SK-N-SH treated with all-trans-retinoic acid at 6 μM for 48 hours (cell line): ENCODE results near the gene SPAST.
"Not testable (repeated sequence)": the region's sequence is repeated elsewhere in the genome, so short reads cannot be mapped to it uniquely, and the experiment has no call there.

Experiments
- ATAC-seq: fragments of 200-7000 bp; cut with Tn5 transposase; 3 replicates; pipeline ENCODE4 v1.9.1; 2020; ENCODE audit warnings: mild to moderate bottlenecking, moderate library complexity
- BACH2 ChIP-seq: fragments of 250-450 bp; sonication (Bioruptor Pico); IDR thresholded peaks from 2 replicates; pipeline ENCODE4 v1.9.0; 2021; ENCODE audit warnings: mild to moderate bottlenecking, borderline replicate concordance
- CSDC2 ChIP-seq: fragments of 250-450 bp; sonication (Bioruptor Pico); IDR thresholded peaks from 2 replicates; pipeline ENCODE4 v1.5.0; 2020; ENCODE audit warnings: mild to moderate bottlenecking, moderate library complexity
- ESRRG ChIP-seq: fragments of 250-450 bp; sonication (Bioruptor Pico); IDR thresholded peaks from 2 replicates; pipeline ENCODE4 v1.6.1; 2021; ENCODE audit warnings: mild to moderate bottlenecking
- GLIS3 ChIP-seq: fragments of 250-450 bp; sonication (Bioruptor Pico); IDR thresholded peaks from 2 replicates; pipeline ENCODE4 v1.5.0; 2020; ENCODE audit warnings: mild to moderate bottlenecking, moderate library complexity
- ISL1 ChIP-seq: fragments of 250-450 bp; sonication (Bioruptor Pico); IDR thresholded peaks from 2 replicates; pipeline ENCODE4 v2.1.2; 2022; ENCODE audit warnings: mild to moderate bottlenecking, moderate library complexity
- OSR1 ChIP-seq: fragments of 250-450 bp; sonication (Bioruptor Pico); IDR thresholded peaks from 2 replicates; pipeline ENCODE4 v1.8.0; 2022; ENCODE audit warnings: moderate library complexity, mild to moderate bottlenecking, inconsistent platforms
- PPARA ChIP-seq: fragments of 250-450 bp; sonication (Bioruptor Pico); IDR thresholded peaks from 2 replicates; pipeline ENCODE4 v1.5.0; 2020; ENCODE audit warnings: mild to moderate bottlenecking, borderline replicate concordance
- RARB ChIP-seq: fragments of 250-450 bp; sonication (Bioruptor Pico); IDR thresholded peaks from 2 replicates; pipeline ENCODE4 v1.8.0; 2021; ENCODE audit warnings: mild to moderate bottlenecking, moderate library complexity
- SNAI2 ChIP-seq: fragments of 250-450 bp; sonication (Bioruptor Pico); IDR thresholded peaks from 2 replicates; pipeline ENCODE4 v1.5.0; 2020; ENCODE audit warnings: mild to moderate bottlenecking, moderate library complexity
- TCF4 ChIP-seq: fragments of 250-450 bp; sonication (Bioruptor Pico); IDR thresholded peaks from 2 replicates; pipeline ENCODE4 v1.8.0; 2021; ENCODE audit warnings: mild to moderate bottlenecking, moderate library complexity, borderline replicate concordance
- TOX ChIP-seq: fragments of 250-450 bp; sonication (Bioruptor Pico); IDR thresholded peaks from 2 replicates; pipeline ENCODE4 v1.8.0; 2021; ENCODE audit warnings: mild to moderate bottlenecking, moderate library complexity, borderline replicate concordance
- ZC3H10 ChIP-seq: fragments of 250-450 bp; sonication (Bioruptor Pico); IDR thresholded peaks from 2 replicates; pipeline ENCODE4 v1.5.1; 2021; ENCODE audit warnings: mild to moderate bottlenecking, moderate library complexity
- ZFP3 ChIP-seq: fragments of 250-450 bp; sonication (Bioruptor Pico); IDR thresholded peaks from 2 replicates; pipeline ENCODE4 v1.5.0; 2020; ENCODE audit warnings: mild to moderate bottlenecking, moderate library complexity
- ZFP30 ChIP-seq: fragments of 450-650 bp; formaldehyde crosslinking; IDR thresholded peaks from 2 replicates; pipeline ENCODE4 v1.5.0; 2022; ENCODE audit warnings: mild to moderate bottlenecking, moderate library complexity
- ZNF565 ChIP-seq: fragments of 450-650 bp; formaldehyde crosslinking; conservative IDR thresholded peaks from 2 replicates; pipeline ENCODE4 v1.5.0; 2020; ENCODE audit warnings: low read depth, mild to moderate bottlenecking, moderate library complexity
- ZNF70 ChIP-seq: fragments of 450-650 bp; formaldehyde crosslinking; IDR thresholded peaks from 2 replicates; pipeline ENCODE4 v1.5.0; 2020; ENCODE audit warnings: mild to moderate bottlenecking, moderate library complexity
- ZNF8 ChIP-seq: fragments of 450-650 bp; formaldehyde crosslinking; IDR thresholded peaks from 2 replicates; pipeline ENCODE4 v1.5.0; 2020; ENCODE audit warnings: mild to moderate bottlenecking, moderate library complexity
- TF ChIP-seq, protein P1 (sequence below): fragments of 250-450 bp; sonication (Bioruptor Pico); IDR thresholded peaks from 2 replicates; pipeline ENCODE4 v1.5.1; 2021; ENCODE audit warnings: mild to moderate bottlenecking, moderate library complexity
- TF ChIP-seq, protein P2 (sequence below): fragments of 250-450 bp; sonication (Bioruptor Pico); IDR thresholded peaks from 2 replicates; pipeline ENCODE4 v1.5.0; 2020; ENCODE audit warnings: mild to moderate bottlenecking, moderate library complexity
- TF ChIP-seq, protein P3 (sequence below): fragments of 250-450 bp; sonication (Bioruptor Pico); IDR thresholded peaks from 2 replicates; pipeline ENCODE4 v1.8.0; 2020; ENCODE audit warnings: mild to moderate bottlenecking, moderate library complexity, borderline replicate concordance
- TF ChIP-seq, protein P4 (sequence below): fragments of 250-450 bp; sonication (Bioruptor Pico); IDR thresholded peaks from 2 replicates; pipeline ENCODE4 v1.5.1; 2020; ENCODE audit warnings: low read depth, mild to moderate bottlenecking, moderate library complexity

Gene SPAST

DNA sequence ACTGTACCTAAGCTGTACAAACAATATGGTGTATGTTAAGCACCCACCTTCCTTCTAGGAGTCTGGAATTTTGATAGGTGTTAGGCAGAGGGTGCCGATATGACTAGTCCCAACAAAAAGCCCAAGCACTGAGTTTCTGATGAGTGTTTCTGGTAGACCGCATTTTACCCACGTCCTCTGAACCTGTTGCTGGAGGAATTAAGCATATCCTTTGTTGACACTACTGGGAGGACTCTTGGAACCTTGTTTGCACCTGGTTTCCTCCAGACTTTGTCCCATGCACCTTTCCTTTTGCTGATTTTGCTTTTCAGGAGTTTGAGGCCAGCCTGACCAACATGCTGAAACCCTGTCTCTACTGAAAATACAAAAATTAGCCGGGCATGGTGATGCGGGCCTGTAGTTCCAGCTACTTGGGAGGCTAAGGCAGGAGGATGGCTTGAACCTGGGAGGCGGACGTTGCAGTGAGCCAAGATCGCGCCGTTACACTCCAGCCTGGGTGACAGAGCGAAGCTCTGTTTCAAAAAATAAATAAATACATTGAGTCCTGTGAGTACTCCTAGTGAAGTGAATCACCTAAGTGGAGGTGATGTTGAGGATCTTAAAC, 11.4 kb upstream of the SPAST start:
- TF ChIP-seq ZNF565 (CRISPR knock-in tag): no peak
- TF ChIP-seq GLIS3: no peak
- TF ChIP-seq, protein P1, sequence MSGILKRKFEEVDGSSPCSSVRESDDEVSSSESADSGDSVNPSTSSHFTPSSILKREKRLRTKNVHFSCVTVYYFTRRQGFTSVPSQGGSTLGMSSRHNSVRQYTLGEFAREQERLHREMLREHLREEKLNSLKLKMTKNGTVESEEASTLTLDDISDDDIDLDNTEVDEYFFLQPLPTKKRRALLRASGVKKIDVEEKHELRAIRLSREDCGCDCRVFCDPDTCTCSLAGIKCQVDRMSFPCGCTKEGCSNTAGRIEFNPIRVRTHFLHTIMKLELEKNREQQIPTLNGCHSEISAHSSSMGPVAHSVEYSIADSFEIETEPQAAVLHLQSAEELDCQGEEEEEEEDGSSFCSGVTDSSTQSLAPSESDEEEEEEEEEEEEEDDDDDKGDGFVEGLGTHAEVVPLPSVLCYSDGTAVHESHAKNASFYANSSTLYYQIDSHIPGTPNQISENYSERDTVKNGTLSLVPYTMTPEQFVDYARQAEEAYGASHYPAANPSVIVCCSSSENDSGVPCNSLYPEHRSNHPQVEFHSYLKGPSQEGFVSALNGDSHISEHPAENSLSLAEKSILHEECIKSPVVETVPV (CRISPR knock-in tag): no peak
- TF ChIP-seq SNAI2: no peak
- no peak for TF ChIP-seq ZFP3 (CRISPR knock-in tag)
- no peak for TF ChIP-seq ISL1
- TF ChIP-seq ZC3H10 (CRISPR knock-in tag): no peak
- no peak for TF ChIP-seq TCF4 (CRISPR knock-in tag)
- TF ChIP-seq TOX (CRISPR knock-in tag): no peak
- TF ChIP-seq OSR1 (CRISPR knock-in tag): no peak
- TF ChIP-seq BACH2 (CRISPR knock-in tag): no peak
- no peak for TF ChIP-seq ZNF70
- TF ChIP-seq CSDC2 (CRISPR knock-in tag): no peak
- TF ChIP-seq, protein P2, sequence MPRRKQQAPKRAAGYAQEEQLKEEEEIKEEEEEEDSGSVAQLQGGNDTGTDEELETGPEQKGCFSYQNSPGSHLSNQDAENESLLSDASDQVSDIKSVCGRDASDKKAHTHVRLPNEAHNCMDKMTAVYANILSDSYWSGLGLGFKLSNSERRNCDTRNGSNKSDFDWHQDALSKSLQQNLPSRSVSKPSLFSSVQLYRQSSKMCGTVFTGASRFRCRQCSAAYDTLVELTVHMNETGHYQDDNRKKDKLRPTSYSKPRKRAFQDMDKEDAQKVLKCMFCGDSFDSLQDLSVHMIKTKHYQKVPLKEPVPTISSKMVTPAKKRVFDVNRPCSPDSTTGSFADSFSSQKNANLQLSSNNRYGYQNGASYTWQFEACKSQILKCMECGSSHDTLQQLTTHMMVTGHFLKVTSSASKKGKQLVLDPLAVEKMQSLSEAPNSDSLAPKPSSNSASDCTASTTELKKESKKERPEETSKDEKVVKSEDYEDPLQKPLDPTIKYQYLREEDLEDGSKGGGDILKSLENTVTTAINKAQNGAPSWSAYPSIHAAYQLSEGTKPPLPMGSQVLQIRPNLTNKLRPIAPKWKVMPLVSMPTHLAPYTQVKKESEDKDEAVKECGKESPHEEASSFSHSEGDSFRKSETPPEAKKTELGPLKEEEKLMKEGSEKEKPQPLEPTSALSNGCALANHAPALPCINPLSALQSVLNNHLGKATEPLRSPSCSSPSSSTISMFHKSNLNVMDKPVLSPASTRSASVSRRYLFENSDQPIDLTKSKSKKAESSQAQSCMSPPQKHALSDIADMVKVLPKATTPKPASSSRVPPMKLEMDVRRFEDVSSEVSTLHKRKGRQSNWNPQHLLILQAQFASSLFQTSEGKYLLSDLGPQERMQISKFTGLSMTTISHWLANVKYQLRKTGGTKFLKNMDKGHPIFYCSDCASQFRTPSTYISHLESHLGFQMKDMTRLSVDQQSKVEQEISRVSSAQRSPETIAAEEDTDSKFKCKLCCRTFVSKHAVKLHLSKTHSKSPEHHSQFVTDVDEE (CRISPR knock-in tag): no peak
- no peak for TF ChIP-seq ZFP30
- TF ChIP-seq, protein P3, sequence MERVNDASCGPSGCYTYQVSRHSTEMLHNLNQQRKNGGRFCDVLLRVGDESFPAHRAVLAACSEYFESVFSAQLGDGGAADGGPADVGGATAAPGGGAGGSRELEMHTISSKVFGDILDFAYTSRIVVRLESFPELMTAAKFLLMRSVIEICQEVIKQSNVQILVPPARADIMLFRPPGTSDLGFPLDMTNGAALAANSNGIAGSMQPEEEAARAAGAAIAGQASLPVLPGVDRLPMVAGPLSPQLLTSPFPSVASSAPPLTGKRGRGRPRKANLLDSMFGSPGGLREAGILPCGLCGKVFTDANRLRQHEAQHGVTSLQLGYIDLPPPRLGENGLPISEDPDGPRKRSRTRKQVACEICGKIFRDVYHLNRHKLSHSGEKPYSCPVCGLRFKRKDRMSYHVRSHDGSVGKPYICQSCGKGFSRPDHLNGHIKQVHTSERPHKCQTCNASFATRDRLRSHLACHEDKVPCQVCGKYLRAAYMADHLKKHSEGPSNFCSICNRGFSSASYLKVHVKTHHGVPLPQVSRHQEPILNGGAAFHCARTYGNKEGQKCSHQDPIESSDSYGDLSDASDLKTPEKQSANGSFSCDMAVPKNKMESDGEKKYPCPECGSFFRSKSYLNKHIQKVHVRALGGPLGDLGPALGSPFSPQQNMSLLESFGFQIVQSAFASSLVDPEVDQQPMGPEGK: no peak
- TF ChIP-seq, protein P4, sequence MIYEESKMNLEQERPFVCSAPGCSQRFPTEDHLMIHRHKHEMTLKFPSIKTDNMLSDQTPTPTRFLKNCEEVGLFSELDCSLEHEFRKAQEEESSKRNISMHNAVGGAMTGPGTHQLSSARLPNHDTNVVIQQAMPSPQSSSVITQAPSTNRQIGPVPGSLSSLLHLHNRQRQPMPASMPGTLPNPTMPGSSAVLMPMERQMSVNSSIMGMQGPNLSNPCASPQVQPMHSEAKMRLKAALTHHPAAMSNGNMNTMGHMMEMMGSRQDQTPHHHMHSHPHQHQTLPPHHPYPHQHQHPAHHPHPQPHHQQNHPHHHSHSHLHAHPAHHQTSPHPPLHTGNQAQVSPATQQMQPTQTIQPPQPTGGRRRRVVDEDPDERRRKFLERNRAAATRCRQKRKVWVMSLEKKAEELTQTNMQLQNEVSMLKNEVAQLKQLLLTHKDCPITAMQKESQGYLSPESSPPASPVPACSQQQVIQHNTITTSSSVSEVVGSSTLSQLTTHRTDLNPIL (CRISPR knock-in tag): no peak
- TF ChIP-seq ESRRG (CRISPR knock-in tag): no peak
- TF ChIP-seq RARB (CRISPR knock-in tag): no peak
- ATAC-seq: no peak

DNA sequence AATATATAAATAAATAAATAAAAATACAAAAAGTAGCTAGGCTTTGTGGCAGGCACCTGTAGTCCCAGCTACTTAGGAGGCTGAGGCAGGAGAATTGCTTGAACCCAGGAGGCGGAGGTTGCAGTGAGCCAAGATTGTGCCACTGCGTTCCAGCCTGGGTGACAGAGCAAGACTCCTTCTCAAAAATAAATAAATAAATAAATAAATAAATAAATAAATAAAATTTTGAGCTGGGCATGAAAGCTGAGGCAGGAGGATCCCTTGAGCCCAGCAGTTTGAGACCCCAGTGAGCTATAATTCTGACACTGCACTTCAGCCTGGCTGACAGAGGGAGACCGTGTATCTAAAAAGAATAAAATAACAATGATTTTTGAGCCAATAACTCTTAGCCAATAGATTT, 8.8 kb upstream of the SPAST start:
- not testable (repeated sequence) for ATAC-seq

DNA sequence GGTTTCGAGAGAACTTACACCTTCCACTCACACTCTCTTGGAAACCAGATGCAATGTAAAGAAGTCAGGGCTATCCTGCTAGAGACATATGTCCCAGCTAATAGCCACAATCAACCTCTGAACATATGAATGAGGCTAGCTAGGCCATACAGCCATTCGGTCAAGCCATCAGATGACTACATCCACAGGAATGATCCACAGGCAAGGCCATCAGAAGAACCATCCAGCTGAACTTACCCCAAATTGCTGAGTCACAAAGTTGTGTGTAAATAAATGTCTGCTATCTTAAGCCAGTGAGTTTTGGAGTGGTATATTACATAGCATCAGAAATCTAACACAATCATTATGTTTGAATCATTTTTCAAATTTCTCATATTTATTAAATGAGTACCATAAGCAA, 5.2 kb upstream of the SPAST start:
- TF ChIP-seq, protein P4 (CRISPR knock-in tag): no peak
- TF ChIP-seq, protein P2 (CRISPR knock-in tag): no peak
- TF ChIP-seq ZNF8 (CRISPR knock-in tag): no peak
- TF ChIP-seq ZFP3 (CRISPR knock-in tag): no peak
- TF ChIP-seq ZFP30: no peak
- no peak for TF ChIP-seq PPARA (CRISPR knock-in tag)
- TF ChIP-seq ZNF70: no peak
- no peak for TF ChIP-seq RARB (CRISPR knock-in tag)
- no peak for TF ChIP-seq ZNF565 (CRISPR knock-in tag)
- no peak for TF ChIP-seq ESRRG (CRISPR knock-in tag)
- no peak for TF ChIP-seq TOX (CRISPR knock-in tag)
- no peak for TF ChIP-seq OSR1 (CRISPR knock-in tag)
- TF ChIP-seq, protein P1 (CRISPR knock-in tag): no peak
- TF ChIP-seq TCF4 (CRISPR knock-in tag): no peak
- no peak for TF ChIP-seq ZC3H10 (CRISPR knock-in tag)
- TF ChIP-seq BACH2 (CRISPR knock-in tag): no peak
- TF ChIP-seq, protein P3: no peak
- no peak for ATAC-seq
